ENCODE results near the gene ITGAE. TPM values are rescaled to one million over a fixed set of nuclear protein-coding genes. Genes with fewer than 3 reads are reported as not detected.

ITGAE gene
- polyA plus RNA-seq, 3 donors: 66.6 to 102 (median 78.8) TPM

- H3K9ac ChIP-seq (ENCODE audit: insufficient read depth, low read length, poor library complexity, severe bottlenecking): no peak overlapping the region
- no peaks in the 10 kb centered on the region for H3K36me3 ChIP-seq (replicated peaks in 1 of 2; ENCODE audit: control insufficient read depth in 1 of 2, insufficient read depth in 2 of 2, low read length in 2 of 2)
- Mint-ChIP-seq H3K36me3 (peaks cover 0 to 1% of the 10 kb centered on the region in 2 donors), H3K27ac (no peak overlapping the region), H3K4me1 (peaks cover 25% of the 10 kb centered on the region), H3K9me3 (peaks cover 6 to 11% (median 7%) of the 10 kb centered on the region in 7 donors), H3K27me3 (ENCODE audit: low read depth in 3 of 3) (peaks cover 0 to 2% (median 2%) of the 10 kb centered on the region in 3 donors), H3K4me3 (no peak overlapping the region)
- intact Hi-C loops (cut with micrococcal nuclease): loop anchor here in 1 of 2 donors (10.0 kb wide), 1 partner anchor 63 kb away; no protein-coding TSS in a partner anchor
- H3K27me3 ChIP-seq (ENCODE audit: control insufficient read depth in 2 of 2, insufficient read depth in 2 of 2, low read length in 2 of 2): no peaks in the 10 kb centered on the region
- peaks cover 4 to 12% of the 10 kb centered on the region in 2 donors for H3K9me3 ChIP-seq (replicated peaks in 1 of 2; ENCODE audit: control insufficient read depth in 1 of 2, insufficient read depth in 1 of 2, low read length in 2 of 2)
- WGBS (ENCODE audit: insufficient coverage): 95% methylated on average over 11 of the region's 16 CpGs
- no peaks in the 10 kb centered on the region for H4K20me1 ChIP-seq (ENCODE audit: insufficient read depth, low read length)
- no peak for TF ChIP-seq CTCF (IDR thresholded peaks at IDR 0.05)
- no peak overlapping the region for H3K27ac ChIP-seq (ENCODE audit: low read depth in 1 of 2, low read length in 2 of 2)
- H3K79me2 ChIP-seq (ENCODE audit: insufficient read depth, low read length): no peaks in the 10 kb centered on the region
- H2AFZ ChIP-seq (ENCODE audit: insufficient read depth, low read depth, low read length, poor library complexity, severe bottlenecking): no peak overlapping the region
- no peak overlapping the region for H3K4me3 ChIP-seq (replicated peaks in 1 of 3; ENCODE audit: low read depth in 2 of 3, low read length in 3 of 3)
- no peak overlapping the region for H3K4me2 ChIP-seq (replicated peaks; ENCODE audit: extremely low read depth, low read length, poor library complexity, severe bottlenecking)
- DNase-seq: no peak
- peaks cover 8 to 23% of the 10 kb centered on the region in 2 donors for H3K4me1 ChIP-seq (ENCODE audit: control insufficient read depth in 1 of 2, insufficient read depth in 2 of 2, low read length in 2 of 2)
Observed at GRCh38 chr17:3761918-3762380, 39.0 kb downstream of the ITGAE start.

- Histone ChIP-seq H2AFZ (ENCODE audit: insufficient read depth, low read depth, low read length, poor library complexity, severe bottlenecking) (no peak overlapping the region), H4K20me1 (ENCODE audit: insufficient read depth, low read length) (no peaks in the 10 kb centered on the region), H3K4me2 (replicated peaks; ENCODE audit: extremely low read depth, low read length, poor library complexity, severe bottlenecking) (no peak overlapping the region), H3K79me2 (ENCODE audit: insufficient read depth, low read length) (no peaks in the 10 kb centered on the region), H3K9ac (ENCODE audit: insufficient read depth, low read length, poor library complexity, severe bottlenecking) (no peak overlapping the region), H3K9me3 (replicated peaks in 1 of 2; ENCODE audit: control insufficient read depth in 1 of 2, insufficient read depth in 1 of 2, low read length in 2 of 2) (peaks cover 4 to 12% of the 10 kb centered on the region in 2 donors), H3K27ac (ENCODE audit: low read depth in 1 of 2, low read length in 2 of 2) (no peak overlapping the region), H3K27me3 (ENCODE audit: control insufficient read depth in 2 of 2, insufficient read depth in 2 of 2, low read length in 2 of 2) (no peaks in the 10 kb centered on the region), H3K4me3 (replicated peaks in 1 of 3; ENCODE audit: low read depth in 2 of 3, low read length in 3 of 3) (no peak overlapping the region), H3K36me3 (replicated peaks in 1 of 2; ENCODE audit: control insufficient read depth in 1 of 2, insufficient read depth in 2 of 2, low read length in 2 of 2) (no peaks in the 10 kb centered on the region), H3K4me1 (ENCODE audit: control insufficient read depth in 1 of 2, insufficient read depth in 2 of 2, low read length in 2 of 2) (peaks cover 8 to 23% of the 10 kb centered on the region in 2 donors)
- WGBS (ENCODE audit: insufficient coverage): 90% methylated on average over 16 of the region's 23 CpGs
- DNase-seq: no peak
- peaks cover 25% of the 10 kb centered on the region for H3K4me1 Mint-ChIP-seq
- no peak for TF ChIP-seq CTCF (IDR thresholded peaks at IDR 0.05)
- peaks cover 0 to 1% of the 10 kb centered on the region in 2 donors for H3K36me3 Mint-ChIP-seq
- H3K9me3 Mint-ChIP-seq: peaks cover 6 to 11% (median 7%) of the 10 kb centered on the region in 7 donors
- peak overlapping the region in 2 of 7 donors; percentile 19 to 21 for H3K27ac Mint-ChIP-seq
- no peak overlapping the region for H3K4me3 Mint-ChIP-seq
- intact Hi-C loops (cut with micrococcal nuclease): loop anchor here in 1 of 2 donors (10.0 kb wide), 1 partner anchor 64 kb away; no protein-coding TSS in a partner anchor
- peaks cover 0 to 2% (median 2%) of the 10 kb centered on the region in 3 donors for H3K27me3 Mint-ChIP-seq (ENCODE audit: low read depth in 3 of 3)
Observed at GRCh38 chr17:3761036-3761917, 39.7 kb downstream of the ITGAE start.
